GM12878 (cell line): ENCODE results near the gene SYT1. TPM values are rescaled to one million over a fixed set of nuclear protein-coding genes. Genes with fewer than 3 reads are reported as not detected.

Experiments used
- ATAC-seq: fragments of 200-7000 bp; cut with Tn5 transposase; 3 replicates; pipeline ENCODE4 v1.9.1; 2020; ENCODE audit warnings: mild to moderate bottlenecking, moderate library complexity
- BruUV-seq: library from RNA; stranded (reverse); fragments of 400-500 nt; replicated peaks from 2 replicates; lab custom pipeline; 2021; lab: Mats Ljungman, UMichigan
- CTCF ChIA-PET: fragments of 300-600 bp; sonication (Branson Sonifier 250); formaldehyde crosslinking; extraction: SDS; loops from one replicate; lab custom pipeline; 2021; ENCODE audit warnings: inconsistent platforms; lab: Yijun Ruan, JAX
- POLR2A ChIA-PET: fragments of 350-600 bp; formaldehyde crosslinking; extraction: SDS; loops from one replicate; lab custom pipeline; 2021; ENCODE audit warnings: inconsistent platforms; lab: Charles Lee
- RAD21 ChIA-PET: fragments of 300-600 bp; sonication (Branson Sonifier 250); formaldehyde crosslinking; loops from one replicate; lab custom pipeline; 2023; ENCODE audit warnings: antibody characterized with exemption; ENCODE audit not compliant: unreplicated experiment; lab: Charles Lee
- SMC1A ChIA-PET: fragments of 300-600 bp; sonication (Branson Sonifier 250); formaldehyde crosslinking; loops from one replicate; lab custom pipeline; 2023; ENCODE audit not compliant: unreplicated experiment, uncharacterized antibody; lab: Charles Lee
- DNase-seq: peaks from one replicate; pipeline ENCODE4 v3.0.0-alpha.2; 2011; ENCODE audit warnings: low read depth, low spot score
- FAIRE-seq: peaks from 3 replicates; lab custom pipeline; 2011; peaks lifted over from hg19 to GRCh38; lab: Jason Lieb, UNC
- H2AFZ ChIP-seq: 2 replicates; pipeline ENCODE4 v1.6.0; 2011; ENCODE audit warnings: low read depth, low read length, control low read depth; ENCODE audit not compliant: control insufficient read depth
- H3K27ac ChIP-seq: 2 replicates; pipeline ENCODE4 v1.5.1; 2011; ENCODE audit warnings: control low read depth; ENCODE audit not compliant: control insufficient read depth, insufficient read depth
- H3K27me3 ChIP-seq, 2 experiments: replicated peaks in 1 of 2; 2 replicates each; pipeline versions ENCODE4 v1.6.0 to v1.6.1; 2011; ENCODE audit warnings: low read length in 1 of 2; ENCODE audit not compliant: control insufficient read depth in 2 of 2, insufficient read depth in 2 of 2
- H3K36me3 ChIP-seq, 2 experiments: 2 replicates each; pipeline ENCODE4 v1.5.1; 2011; ENCODE audit warnings: low read length in 1 of 2; ENCODE audit not compliant: control insufficient read depth in 2 of 2, insufficient read depth in 2 of 2
- H3K4me1 ChIP-seq: 2 replicates; pipeline ENCODE4 v1.6.1; 2011; ENCODE audit warnings: mild to moderate bottlenecking, low read length, moderate library complexity, mixed read lengths; ENCODE audit not compliant: control insufficient read depth, insufficient read depth
- H3K4me2 ChIP-seq: 2 replicates; pipeline ENCODE4 v1.6.0; 2011; ENCODE audit warnings: control low read depth; ENCODE audit not compliant: control insufficient read depth, insufficient read depth
- H3K4me3 ChIP-seq: fragments of 200-600 bp; sonication (generic); 2 replicates; pipeline ENCODE4 v1.5.1; 2016
- H3K79me2 ChIP-seq: 2 replicates; pipeline ENCODE4 v1.6.0; 2011; ENCODE audit warnings: low read length; ENCODE audit not compliant: control insufficient read depth, insufficient read depth
- H3K9ac ChIP-seq: 2 replicates; pipeline ENCODE4 v1.8.0; 2011; ENCODE audit warnings: low read length, control low read depth, mixed read lengths; ENCODE audit not compliant: control insufficient read depth, insufficient read depth
- H3K9me3 ChIP-seq: replicated peaks from 3 replicates; pipeline ENCODE4 v1.5.1; 2011; ENCODE audit warnings: mild to moderate bottlenecking, low read length; ENCODE audit not compliant: control insufficient read depth, insufficient read depth
- H4K20me1 ChIP-seq: 2 replicates; pipeline ENCODE4 v1.6.0; 2011; ENCODE audit not compliant: control insufficient read depth, insufficient read depth
- ASH2L ChIP-seq: fragments of 300-600, 200-600 bp; sonication (generic); IDR thresholded peaks from 2 replicates; pipeline ENCODE4 v1.6.1; 2017; ENCODE audit warnings: low read depth, mild to moderate bottlenecking, borderline replicate concordance
- BCL11A ChIP-seq: IDR thresholded peaks from 2 replicates; pipeline ENCODE4 v1.6.1; 2011; ENCODE audit warnings: low read depth, low read length
- BRCA1 ChIP-seq: IDR thresholded peaks from 2 replicates; pipeline ENCODE4 v1.6.1; 2011; ENCODE audit warnings: low read depth, low read length, improper control_type of control experiment
- CBFB ChIP-seq: IDR thresholded peaks from 2 replicates; pipeline ENCODE4 v1.6.1; 2016; ENCODE audit warnings: antibody characterized with exemption, low read depth
- ETV6 ChIP-seq, 2 experiments: fragments of 450-650 bp in 1 of 2; IDR thresholded peaks in 1 of 2; conservative IDR thresholded peaks in 1 of 2; 2 replicates each; pipeline ENCODE4 v1.6.1; 2014; ENCODE audit warnings: antibody characterized with exemption in 1 of 2, borderline replicate concordance in 1 of 2, low read depth in 1 of 2, mild to moderate bottlenecking in 1 of 2, moderate library complexity in 1 of 2
- KDM1A ChIP-seq: fragments of 200-600 bp; sonication (generic); IDR thresholded peaks from 2 replicates; pipeline ENCODE4 v1.6.1; 2016; ENCODE audit warnings: borderline replicate concordance
- NFYB ChIP-seq: IDR thresholded peaks from 2 replicates; pipeline ENCODE4 v1.6.1; 2011; ENCODE audit warnings: low read depth, mild to moderate bottlenecking, low read length, improper control_type of control experiment, moderate library complexity; ENCODE audit not compliant: insufficient read depth
- NR2C2 ChIP-seq: IDR thresholded peaks from 2 replicates; pipeline ENCODE4 v1.6.1; 2011; ENCODE audit warnings: borderline replicate concordance, low read depth; ENCODE audit not compliant: control insufficient read depth, insufficient read length
- YY1 ChIP-seq: IDR thresholded peaks from 2 replicates; pipeline ENCODE4 v1.6.1; 2011; ENCODE audit warnings: low read depth, mild to moderate bottlenecking, low read length
- WGBS: methylation state at CpG from one replicate; pipeline ENCODE4 v1.1.6; 2016; ENCODE audit warnings: low lambda C conversion rate; ENCODE audit not compliant: insufficient replicate concordance, insufficient coverage; ENCODE audit errors: missing lambda C conversion rate; 5-methylcytosine and 5-hydroxymethylcytosine counted together
- in situ Hi-C: fragments of 300-500 bp; cut with MboI; formaldehyde crosslinking; loops from 9 replicates; pipeline ENCODE4 v1.14.3; 2018; ENCODE audit warnings: mixed read lengths
- intact Hi-C: fragments of 100-400 bp; cut with micrococcal nuclease; formaldehyde crosslinking; loops from one replicate; pipeline ENCODE4 v1.14.2; 2022; ENCODE audit not compliant: unreplicated experiment
- polyA plus RNA-seq, 11 experiments: library from polyadenylated mRNA; depleted of rRNA in 4 of 11; unstranded in 6 of 11; stranded (reverse) in 5 of 11; fragments of >200 nt; fragmentation: Nextera tagmentation in 4 of 11; fragmentation: Illumina TruSeq in 1 of 11; extraction: Ambion mirVana in 4 of 11; extraction: Trizol in 1 of 11; gene quantifications; 1 replicate in 1 of 11; 2 replicates in 10 of 11; pipeline versions ENCODE4 v1.2.1 to v1.2.3, GENCODE V29; 2011 to 2016; ENCODE audit warnings: inconsistent platforms in 2 of 11, missing spikeins in 2 of 11, low read depth in 1 of 11
- total RNA-seq, 4 experiments: library from RNA; depleted of rRNA in 3 of 4; stranded (reverse); fragments of >200 nt in 3 of 4; fragmentation: Illumina TruSeq in 1 of 4; extraction: Trizol in 1 of 4; gene quantifications; 2 replicates each; pipeline versions ENCODE4 v1.2.1 to v1.2.3, GENCODE V29; 2013 to 2021
- TF ChIP-seq, protein P1 (sequence below): fragments of 450-650 bp; formaldehyde crosslinking; IDR thresholded peaks from 2 replicates; pipeline ENCODE4 v1.5.0; 2022; ENCODE audit warnings: mild to moderate bottlenecking, missing genetic modification characterization

Gene SYT1
- total and polyA plus RNA-seq, 10 of the 15 experiments (the other 5 are each of a cell fraction or from before 2014, with no cell fraction given), result 0.10 to 0.28 TPM; not detected in 8

DNA sequence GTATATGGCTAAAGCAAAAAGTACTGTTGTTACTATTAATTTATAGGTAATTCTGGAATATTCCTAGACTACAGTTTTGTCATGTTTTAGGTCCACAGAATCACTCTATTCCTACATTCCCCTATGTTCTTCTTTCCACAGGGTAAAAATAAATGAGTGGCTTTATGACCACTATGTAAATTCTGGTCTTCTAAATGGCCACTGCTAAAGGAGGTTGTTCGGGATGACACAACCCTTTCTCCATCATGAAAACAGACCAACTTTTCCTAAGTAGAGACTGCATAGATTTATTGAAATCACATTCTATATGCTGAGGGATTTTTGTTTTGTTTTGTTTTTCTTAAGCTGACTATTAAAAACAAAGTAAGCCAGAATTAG lies 88.0 kb downstream of the SYT1 start:
- Histone ChIP-seq H3K36me3 (no peaks in the 10 kb centered on the region), H2AFZ (no peak overlapping the region), H3K4me1 (no peaks in the 10 kb centered on the region), H4K20me1 (no peaks in the 10 kb centered on the region), H3K4me2 (no peak overlapping the region), H3K9me3 (no peaks in the 10 kb centered on the region), H3K79me2 (no peaks in the 10 kb centered on the region), H3K9ac (no peak overlapping the region), H3K4me3 (no peak overlapping the region), H3K27ac (no peak overlapping the region), H3K27me3 (no peaks in the 10 kb centered on the region)
- CTCF ChIA-PET, result no interaction called here
- POLR2A ChIA-PET, result no interaction called here
- DNase-seq (no peak), ATAC-seq (no peak), FAIRE-seq (no peak)
- in situ Hi-C loops (no loop called here), intact Hi-C loops (no loop called here)
- SMC1A ChIA-PET, result no interaction called here
- TF ChIP-seq, protein P1, sequence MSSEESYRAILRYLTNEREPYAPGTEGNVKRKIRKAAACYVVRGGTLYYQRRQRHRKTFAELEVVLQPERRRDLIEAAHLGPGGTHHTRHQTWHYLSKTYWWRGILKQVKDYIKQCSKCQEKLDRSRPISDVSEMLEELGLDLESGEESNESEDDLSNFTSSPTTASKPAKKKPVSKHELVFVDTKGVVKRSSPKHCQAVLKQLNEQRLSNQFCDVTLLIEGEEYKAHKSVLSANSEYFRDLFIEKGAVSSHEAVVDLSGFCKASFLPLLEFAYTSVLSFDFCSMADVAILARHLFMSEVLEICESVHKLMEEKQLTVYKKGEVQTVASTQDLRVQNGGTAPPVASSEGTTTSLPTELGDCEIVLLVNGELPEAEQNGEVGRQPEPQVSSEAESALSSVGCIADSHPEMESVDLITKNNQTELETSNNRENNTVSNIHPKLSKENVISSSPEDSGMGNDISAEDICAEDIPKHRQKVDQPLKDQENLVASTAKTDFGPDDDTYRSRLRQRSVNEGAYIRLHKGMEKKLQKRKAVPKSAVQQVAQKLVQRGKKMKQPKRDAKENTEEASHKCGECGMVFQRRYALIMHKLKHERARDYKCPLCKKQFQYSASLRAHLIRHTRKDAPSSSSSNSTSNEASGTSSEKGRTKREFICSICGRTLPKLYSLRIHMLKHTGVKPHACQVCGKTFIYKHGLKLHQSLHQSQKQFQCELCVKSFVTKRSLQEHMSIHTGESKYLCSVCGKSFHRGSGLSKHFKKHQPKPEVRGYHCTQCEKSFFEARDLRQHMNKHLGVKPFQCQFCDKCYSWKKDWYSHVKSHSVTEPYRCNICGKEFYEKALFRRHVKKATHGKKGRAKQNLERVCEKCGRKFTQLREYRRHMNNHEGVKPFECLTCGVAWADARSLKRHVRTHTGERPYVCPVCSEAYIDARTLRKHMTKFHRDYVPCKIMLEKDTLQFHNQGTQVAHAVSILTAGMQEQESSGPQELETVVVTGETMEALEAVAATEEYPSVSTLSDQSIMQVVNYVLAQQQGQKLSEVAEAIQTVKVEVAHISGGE (CRISPR knock-in tag), result no peak
- TF ChIP-seq CBFB, result no peak
- no peak for TF ChIP-seq ETV6 (conservative IDR thresholded peaks at IDR 0.05 in 1 of 2, IDR thresholded peaks at IDR 0.05 in 1 of 2; ENCODE audit: borderline replicate concordance in 1 of 2, low read depth in 1 of 2)
- TF ChIP-seq NR2C2, result no peak
- TF ChIP-seq KDM1A, result no peak
- no peak for TF ChIP-seq YY1
- no peak for TF ChIP-seq NFYB
- no peak for TF ChIP-seq ASH2L
- TF ChIP-seq BCL11A, result no peak
- no peak for TF ChIP-seq BRCA1
- BruUV-seq, result no TSS peak
- RAD21 ChIA-PET, result no interaction called here
- WGBS, result 45% methylated on average over 1 of the region's 1 CpG
